GM12875 (cell line): ENCODE measurements around the gene NRCAM.

Experiments used
- H3K4me3 ChIP-seq: one replicate; pipeline ENCODE4 v1.5.1; 2011; ENCODE audit warnings: low read depth, low read length, control low read depth
- TF ChIP-seq, protein P1 (sequence below): IDR thresholded peaks from 2 replicates; pipeline ENCODE4 v1.5.1; 2011; ENCODE audit warnings: low read depth, mild to moderate bottlenecking, control low read depth, inconsistent platforms, low read length, moderate library complexity, borderline replicate concordance; ENCODE audit not compliant: insufficient read depth

The NRCAM gene

GRCh38 chr7:108211382-108212201 is 244.6 kb downstream of the NRCAM start:
- TF ChIP-seq, protein P1, sequence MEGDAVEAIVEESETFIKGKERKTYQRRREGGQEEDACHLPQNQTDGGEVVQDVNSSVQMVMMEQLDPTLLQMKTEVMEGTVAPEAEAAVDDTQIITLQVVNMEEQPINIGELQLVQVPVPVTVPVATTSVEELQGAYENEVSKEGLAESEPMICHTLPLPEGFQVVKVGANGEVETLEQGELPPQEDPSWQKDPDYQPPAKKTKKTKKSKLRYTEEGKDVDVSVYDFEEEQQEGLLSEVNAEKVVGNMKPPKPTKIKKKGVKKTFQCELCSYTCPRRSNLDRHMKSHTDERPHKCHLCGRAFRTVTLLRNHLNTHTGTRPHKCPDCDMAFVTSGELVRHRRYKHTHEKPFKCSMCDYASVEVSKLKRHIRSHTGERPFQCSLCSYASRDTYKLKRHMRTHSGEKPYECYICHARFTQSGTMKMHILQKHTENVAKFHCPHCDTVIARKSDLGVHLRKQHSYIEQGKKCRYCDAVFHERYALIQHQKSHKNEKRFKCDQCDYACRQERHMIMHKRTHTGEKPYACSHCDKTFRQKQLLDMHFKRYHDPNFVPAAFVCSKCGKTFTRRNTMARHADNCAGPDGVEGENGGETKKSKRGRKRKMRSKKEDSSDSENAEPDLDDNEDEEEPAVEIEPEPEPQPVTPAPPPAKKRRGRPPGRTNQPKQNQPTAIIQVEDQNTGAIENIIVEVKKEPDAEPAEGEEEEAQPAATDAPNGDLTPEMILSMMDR: no peak
- no peak overlapping the region for H3K4me3 ChIP-seq

DNA sequence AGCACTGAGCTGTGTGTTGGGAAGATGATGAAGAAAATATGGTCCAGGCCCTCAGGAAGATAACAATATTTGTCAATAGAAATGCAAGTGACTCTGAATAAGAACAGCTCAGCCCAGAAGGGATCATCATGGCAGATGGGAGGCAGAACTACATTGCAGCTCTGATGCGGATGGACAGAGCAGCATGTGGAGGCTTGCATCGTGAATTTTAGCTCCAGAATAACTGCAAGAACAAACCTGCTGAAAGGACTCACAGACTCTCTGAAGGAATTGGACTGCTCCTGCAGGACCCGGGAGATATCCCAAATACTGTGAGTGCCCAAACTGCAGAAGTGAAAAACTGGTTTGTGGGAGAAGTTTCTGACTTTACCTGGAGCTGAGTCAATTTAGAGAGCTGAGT is 245.4 kb downstream of the NRCAM start:
- H3K4me3 ChIP-seq: no peak overlapping the region
- TF ChIP-seq, protein P1: no peak

- TF ChIP-seq, protein P1: no peak
- no peak overlapping the region for H3K4me3 ChIP-seq
These were observed 250.9 kb downstream of the NRCAM start for GRCh38 chr7:108205311-108205710.

DNA sequence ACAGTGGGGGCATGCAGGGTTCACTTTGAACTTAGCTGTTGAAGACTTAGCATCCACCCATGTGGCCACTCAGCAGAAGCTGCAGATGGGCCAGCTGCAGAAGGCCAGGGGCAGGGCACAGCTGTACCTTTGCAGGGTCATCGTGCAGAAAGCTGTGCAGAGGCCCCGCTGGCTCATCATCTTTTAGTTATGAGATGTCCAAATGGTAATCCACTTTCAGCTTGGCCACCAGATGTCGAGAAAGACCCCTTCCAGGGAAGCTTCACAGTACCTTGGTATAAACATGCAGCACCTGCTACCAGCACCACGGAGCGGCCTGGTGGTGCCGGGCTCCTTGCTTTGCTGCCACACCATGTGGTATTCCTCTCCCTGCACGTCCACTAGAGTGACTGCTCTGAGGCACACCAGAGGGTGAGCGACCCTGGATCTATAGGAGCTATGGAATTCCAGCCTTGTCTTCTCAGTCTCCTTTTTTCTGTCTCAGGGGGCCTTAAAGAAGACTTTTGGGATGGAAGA is 251.9 kb downstream of the NRCAM start:
- TF ChIP-seq, protein P1: no peak
- H3K4me3 ChIP-seq: no peak overlapping the region

DNA sequence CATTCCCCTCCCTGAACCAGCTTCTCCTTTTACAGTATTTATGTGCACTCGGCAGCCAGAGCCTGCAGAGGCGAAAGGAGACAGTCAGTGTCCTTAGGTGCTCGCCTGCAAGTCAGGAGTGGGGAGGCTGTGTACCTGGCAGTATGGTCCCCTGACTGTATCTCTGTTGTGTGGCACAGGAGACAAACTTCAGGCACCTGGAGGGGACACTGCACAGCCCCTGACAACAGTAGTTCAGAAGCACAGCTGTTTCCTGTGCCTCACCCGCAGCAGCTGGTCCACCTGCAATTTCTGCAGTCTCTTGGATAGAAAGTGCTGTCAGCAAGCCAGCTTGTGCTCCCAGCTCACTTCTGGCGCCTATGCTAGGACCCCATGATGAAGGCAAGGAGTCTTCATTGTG is 252.7 kb downstream of the NRCAM start:
- no peak overlapping the region for H3K4me3 ChIP-seq
- TF ChIP-seq, protein P1: no peak

GRCh38 chr7:108202743-108203142 is 253.5 kb downstream of the NRCAM start:
- TF ChIP-seq, protein P1: no peak
- no peak overlapping the region for H3K4me3 ChIP-seq

- H3K4me3 ChIP-seq: no peak overlapping the region
- TF ChIP-seq, protein P1: no peak
These were observed 254.5 kb downstream of the NRCAM start for GRCh38 chr7:108201766-108202165.
